Fibroblast of villous mesenchyme (primary cell): Measurements from ENCODE around the gene LDB2. TPM values are rescaled to one million over a fixed set of nuclear protein-coding genes. Genes with fewer than 3 reads are reported as not detected.

Experiments used
- DNase-seq: peaks from one replicate; pipeline ENCODE4 v3.0.0-alpha.2; 2010; ENCODE audit warnings: low read depth
- H3K4me3 ChIP-seq: 2 replicates; pipeline ENCODE4 v1.5.1; 2011; ENCODE audit warnings: low read depth, mild to moderate bottlenecking, low read length
- CTCF ChIP-seq: IDR thresholded peaks from 2 replicates; pipeline ENCODE4 v1.5.1; 2012; ENCODE audit warnings: low read depth, mild to moderate bottlenecking, low read length; ENCODE audit not compliant: insufficient read depth
- total RNA-seq: library from RNA; depleted of rRNA; stranded (reverse); fragments of >200 nt; gene quantifications from 2 replicates; pipeline ENCODE4 v1.2.3, GENCODE V29; 2012

Gene LDB2
- total RNA-seq, 1 donor = 19.9 TPM

DNA sequence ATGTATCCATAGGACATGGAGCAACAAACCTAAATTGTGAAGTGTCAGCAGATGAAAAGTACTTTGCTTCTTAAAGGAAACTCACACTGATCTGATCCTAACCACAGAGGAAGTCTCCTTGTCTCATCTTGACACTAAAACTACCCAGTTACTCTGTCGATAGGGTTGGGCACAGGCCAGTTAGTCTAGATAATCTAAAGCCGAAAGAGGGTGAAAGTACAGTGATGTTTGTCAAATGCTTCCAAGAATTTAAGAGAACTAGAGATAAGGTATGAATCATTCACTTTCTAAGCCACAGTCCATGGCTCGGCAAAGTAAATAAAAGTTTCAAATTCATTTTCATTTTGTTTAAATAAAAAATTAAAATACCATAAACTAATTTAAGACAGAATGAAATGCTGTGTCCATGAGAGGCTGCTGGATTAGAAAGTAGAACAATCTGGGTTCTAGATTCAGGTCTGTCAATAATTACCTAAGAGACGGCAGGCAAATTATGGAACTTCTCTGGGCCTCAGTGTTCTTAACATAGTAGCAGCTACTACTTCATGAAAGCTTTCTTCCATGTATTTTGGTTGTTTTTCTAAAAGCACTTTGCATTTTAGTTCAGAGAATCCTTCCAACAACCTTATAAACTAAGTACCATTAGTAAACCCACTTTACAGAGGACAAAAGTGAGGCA is 176.7 kb downstream of the LDB2 start:
- no peak overlapping the region for H3K4me3 ChIP-seq
- TF ChIP-seq CTCF = no peak
- DNase-seq = peak; percentile 96

DNA sequence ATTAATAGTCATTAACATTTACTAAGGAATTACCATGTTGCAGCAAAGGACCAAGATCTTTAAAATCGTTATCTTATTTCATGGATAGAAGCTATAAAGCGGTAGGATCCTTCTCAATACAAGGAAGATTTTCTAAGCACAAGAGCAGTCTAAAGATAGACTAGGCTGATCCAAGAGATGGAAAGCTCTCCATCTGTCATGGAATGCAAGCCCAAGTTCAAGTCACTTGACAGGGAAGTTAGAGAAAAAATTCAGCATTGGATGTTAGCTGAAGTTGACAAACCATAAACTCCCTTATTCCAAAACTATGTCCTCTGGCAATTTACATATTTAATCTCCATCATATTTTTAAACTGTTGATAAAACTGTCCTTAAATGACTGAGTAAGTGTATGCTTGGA is 177.7 kb downstream of the LDB2 start:
- no peak overlapping the region for H3K4me3 ChIP-seq
- no peak for DNase-seq
- TF ChIP-seq CTCF = no peak

GRCh38 chr4:16717266-16717970 is 181.0 kb downstream of the LDB2 start:
- no peak for TF ChIP-seq CTCF
- DNase-seq = peak; percentile 10
- no peak overlapping the region for H3K4me3 ChIP-seq

GRCh38 chr4:16715482-16715881 is 183.0 kb downstream of the LDB2 start:
- H3K4me3 ChIP-seq = no peak overlapping the region
- TF ChIP-seq CTCF = no peak
- DNase-seq = no peak

DNA sequence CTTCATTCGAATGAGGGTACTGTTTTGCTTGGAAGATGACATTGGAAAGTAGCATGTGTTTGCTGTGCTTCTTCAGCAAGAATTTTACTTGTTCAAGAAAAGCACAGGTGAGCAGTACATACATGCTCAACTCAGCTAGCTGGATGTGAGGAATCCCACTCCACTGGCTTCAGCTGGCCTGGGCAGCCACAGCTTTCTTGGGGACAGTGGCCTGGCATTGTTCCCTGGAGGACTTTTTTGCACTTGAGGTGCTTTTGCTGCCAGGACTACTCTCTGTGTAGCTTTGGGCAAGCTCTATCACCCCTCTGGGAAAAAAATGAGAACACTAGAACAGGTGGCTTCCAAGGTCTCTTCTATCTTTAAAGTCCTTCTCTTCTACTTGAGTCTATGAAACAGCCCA is 184.3 kb downstream of the LDB2 start:
- H3K4me3 ChIP-seq = no peak overlapping the region
- DNase-seq = no peak
- no peak for TF ChIP-seq CTCF

- no peak for TF ChIP-seq CTCF
- no peak overlapping the region for H3K4me3 ChIP-seq
- no peak for DNase-seq
Measured at GRCh38 chr4:16713696-16714095, 184.7 kb downstream of the LDB2 start.
